AG09319 (cell line): ENCODE data around the gene KRTAP10-4.
"Not testable (repeated sequence)": the region's sequence is repeated elsewhere in the genome, so short reads cannot be mapped to it uniquely, and the experiment has no call there.

Experiments
- DNase-seq: peaks from one replicate; pipeline ENCODE4 v3.0.0-alpha.2; 2010; ENCODE audit warnings: low read depth; ENCODE audit errors: extremely low read depth
- TF ChIP-seq, protein P1 (sequence below): IDR thresholded peaks from 2 replicates; pipeline ENCODE4 v1.5.1; 2011; ENCODE audit warnings: low read depth, mild to moderate bottlenecking, inconsistent platforms, low read length, moderate library complexity

Gene KRTAP10-4

GRCh38 chr21:44601596-44602462 is 28.3 kb downstream of the KRTAP10-4 start:
- TF ChIP-seq, protein P1, sequence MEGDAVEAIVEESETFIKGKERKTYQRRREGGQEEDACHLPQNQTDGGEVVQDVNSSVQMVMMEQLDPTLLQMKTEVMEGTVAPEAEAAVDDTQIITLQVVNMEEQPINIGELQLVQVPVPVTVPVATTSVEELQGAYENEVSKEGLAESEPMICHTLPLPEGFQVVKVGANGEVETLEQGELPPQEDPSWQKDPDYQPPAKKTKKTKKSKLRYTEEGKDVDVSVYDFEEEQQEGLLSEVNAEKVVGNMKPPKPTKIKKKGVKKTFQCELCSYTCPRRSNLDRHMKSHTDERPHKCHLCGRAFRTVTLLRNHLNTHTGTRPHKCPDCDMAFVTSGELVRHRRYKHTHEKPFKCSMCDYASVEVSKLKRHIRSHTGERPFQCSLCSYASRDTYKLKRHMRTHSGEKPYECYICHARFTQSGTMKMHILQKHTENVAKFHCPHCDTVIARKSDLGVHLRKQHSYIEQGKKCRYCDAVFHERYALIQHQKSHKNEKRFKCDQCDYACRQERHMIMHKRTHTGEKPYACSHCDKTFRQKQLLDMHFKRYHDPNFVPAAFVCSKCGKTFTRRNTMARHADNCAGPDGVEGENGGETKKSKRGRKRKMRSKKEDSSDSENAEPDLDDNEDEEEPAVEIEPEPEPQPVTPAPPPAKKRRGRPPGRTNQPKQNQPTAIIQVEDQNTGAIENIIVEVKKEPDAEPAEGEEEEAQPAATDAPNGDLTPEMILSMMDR, result no peak
- DNase-seq, result no peak

GRCh38 chr21:44602463-44602850 is 28.9 kb downstream of the KRTAP10-4 start:
- TF ChIP-seq, protein P1, result no peak
- no peak for DNase-seq

DNA sequence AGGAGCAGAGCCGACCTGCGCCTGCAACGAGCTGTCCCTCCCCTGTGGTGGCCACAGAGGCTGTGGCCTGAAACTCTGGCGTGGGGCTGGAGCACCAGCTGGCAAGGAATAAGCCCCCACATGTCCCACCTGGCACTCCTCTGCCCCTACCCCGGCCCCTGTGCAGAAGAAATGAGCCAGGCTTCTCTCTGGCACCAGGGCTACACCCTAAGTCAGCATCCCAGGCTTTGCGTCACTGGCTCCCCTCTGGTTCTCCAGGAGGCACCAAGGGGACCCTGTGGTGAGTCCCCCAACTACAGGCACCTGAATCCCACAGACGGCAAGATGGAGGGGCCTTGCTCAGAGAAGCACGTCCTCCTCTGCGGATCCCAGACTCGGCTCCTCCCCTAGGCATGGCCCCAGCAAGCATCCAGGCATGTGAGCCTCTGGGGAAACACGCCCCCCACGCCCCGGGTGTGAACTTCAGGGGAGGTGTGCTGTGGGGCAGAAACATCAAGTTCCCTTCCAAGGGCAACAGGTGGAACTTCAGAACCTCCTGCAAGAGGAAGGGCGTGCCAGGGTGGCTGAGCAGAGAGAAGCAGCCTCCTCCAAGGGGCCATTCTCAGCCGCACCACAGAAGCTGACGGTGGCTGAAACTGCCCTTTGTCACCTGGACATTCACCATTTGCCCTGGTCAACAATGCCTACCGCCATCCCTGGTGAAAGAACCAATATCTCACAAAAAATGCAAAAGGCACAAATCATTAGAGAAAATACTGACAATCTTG is 29.8 kb downstream of the KRTAP10-4 start:
- TF ChIP-seq, protein P1, result no peak
- DNase-seq, result no peak

GRCh38 chr21:44603911-44604310 is 30.4 kb downstream of the KRTAP10-4 start:
- TF ChIP-seq, protein P1, result no peak
- no peak for DNase-seq

DNA sequence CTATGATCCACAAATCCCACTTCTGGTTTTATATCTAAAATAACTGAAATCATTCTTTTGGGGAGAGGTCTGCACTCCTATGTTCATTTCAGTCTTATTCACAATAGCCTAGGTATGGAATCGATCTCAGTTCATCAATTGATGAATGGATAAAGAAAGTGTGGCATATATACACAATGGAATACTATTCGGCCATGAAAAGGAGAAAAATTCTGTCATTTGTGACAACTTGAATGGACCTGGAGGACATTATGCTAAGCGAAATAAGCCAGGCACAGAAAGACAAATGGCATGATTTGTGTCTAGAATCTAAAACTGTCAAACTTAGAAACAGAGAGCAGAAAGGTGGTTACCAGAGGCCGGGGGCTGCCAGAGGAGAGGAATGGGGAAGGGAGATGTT is 33.0 kb downstream of the KRTAP10-4 start:
- no peak for DNase-seq

GRCh38 chr21:44609193-44609592 is 35.7 kb downstream of the KRTAP10-4 start:
- TF ChIP-seq, protein P1, result no peak

More for the DNA sequence above, 33.0 kb downstream of the KRTAP10-4 start:
- TF ChIP-seq, protein P1, result no peak

DNA sequence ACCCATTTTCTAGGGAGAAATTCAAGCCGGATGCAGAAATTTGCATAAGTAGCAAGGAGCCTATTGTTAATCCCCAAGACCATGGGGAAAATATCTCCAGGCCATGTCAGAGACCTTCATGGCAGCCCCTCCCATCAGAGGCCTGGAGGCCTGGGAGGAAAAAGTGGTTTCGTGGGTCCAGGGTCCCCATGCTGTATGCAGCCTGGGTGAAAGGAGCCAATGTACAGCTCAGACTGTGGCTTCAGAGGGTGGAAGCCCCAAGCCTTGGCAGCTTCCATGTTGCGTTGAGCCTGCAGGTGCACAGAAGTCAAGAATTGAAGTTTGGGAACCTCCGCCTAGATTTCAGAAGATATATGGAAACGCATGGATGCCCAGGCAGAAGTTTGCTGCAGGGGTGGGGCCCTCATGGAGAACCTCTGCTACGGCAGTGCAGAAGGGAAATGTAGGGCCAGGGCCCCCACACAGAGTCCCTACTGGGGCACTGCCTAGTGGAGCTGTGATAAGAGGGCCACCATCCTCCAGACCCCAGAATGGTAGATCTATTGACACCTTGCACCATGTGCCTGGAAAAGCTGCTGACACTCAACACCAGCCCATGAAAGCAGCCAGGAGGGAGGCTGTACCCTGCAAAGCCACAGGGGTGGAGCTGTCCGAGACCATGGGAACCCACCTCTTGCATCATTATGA is 36.8 kb downstream of the KRTAP10-4 start:
- not testable (repeated sequence) for DNase-seq

More at GRCh38 chr21:44609193-44609592, 35.7 kb downstream of the KRTAP10-4 start:
- DNase-seq, result no peak
